Measurements from ENCODE around the gene THSD7B. TPM values are rescaled to one million over a fixed set of nuclear protein-coding genes. Genes with fewer than 3 reads are reported as not detected.

The THSD7B gene
- total RNA-seq, 1 donor from 2014 or later, result 0.19 TPM

DNA sequence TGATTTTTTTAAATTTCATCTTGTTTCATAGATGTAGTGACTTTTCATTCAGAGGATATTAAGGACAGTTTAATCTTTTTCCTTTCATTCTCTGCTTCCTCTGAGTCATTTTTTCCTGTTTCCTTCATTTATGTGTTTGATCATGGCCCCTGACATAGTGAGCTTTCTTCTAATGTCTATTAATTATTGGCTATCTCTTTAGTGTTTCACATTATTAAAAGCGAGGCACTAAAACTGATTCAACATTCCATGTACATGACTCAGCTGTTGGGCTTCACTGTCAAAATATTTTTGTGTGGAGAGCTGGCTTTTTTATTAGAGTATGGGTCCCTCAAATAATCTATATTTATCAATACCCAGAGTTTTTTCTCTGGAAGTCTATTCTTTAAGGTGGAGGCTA is 125.8 kb downstream of the THSD7B start:
- no peaks in the 10 kb centered on the region for H3K36me3 Mint-ChIP-seq (ENCODE audit: low read depth)
- no peak for DNase-seq (ENCODE audit: low read depth, low spot score)
- no peak overlapping the region for H3K4me3 Mint-ChIP-seq
- H3K27me3 Mint-ChIP-seq (ENCODE audit: low read depth), result peaks cover 16% of the 10 kb centered on the region
- TF ChIP-seq, protein P1, sequence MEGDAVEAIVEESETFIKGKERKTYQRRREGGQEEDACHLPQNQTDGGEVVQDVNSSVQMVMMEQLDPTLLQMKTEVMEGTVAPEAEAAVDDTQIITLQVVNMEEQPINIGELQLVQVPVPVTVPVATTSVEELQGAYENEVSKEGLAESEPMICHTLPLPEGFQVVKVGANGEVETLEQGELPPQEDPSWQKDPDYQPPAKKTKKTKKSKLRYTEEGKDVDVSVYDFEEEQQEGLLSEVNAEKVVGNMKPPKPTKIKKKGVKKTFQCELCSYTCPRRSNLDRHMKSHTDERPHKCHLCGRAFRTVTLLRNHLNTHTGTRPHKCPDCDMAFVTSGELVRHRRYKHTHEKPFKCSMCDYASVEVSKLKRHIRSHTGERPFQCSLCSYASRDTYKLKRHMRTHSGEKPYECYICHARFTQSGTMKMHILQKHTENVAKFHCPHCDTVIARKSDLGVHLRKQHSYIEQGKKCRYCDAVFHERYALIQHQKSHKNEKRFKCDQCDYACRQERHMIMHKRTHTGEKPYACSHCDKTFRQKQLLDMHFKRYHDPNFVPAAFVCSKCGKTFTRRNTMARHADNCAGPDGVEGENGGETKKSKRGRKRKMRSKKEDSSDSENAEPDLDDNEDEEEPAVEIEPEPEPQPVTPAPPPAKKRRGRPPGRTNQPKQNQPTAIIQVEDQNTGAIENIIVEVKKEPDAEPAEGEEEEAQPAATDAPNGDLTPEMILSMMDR (conservative IDR thresholded peaks at IDR 0.05), result no peak
- H3K9me3 Mint-ChIP-seq, result peaks cover 7% of the 10 kb centered on the region
- H3K27ac Mint-ChIP-seq (ENCODE audit: unreplicated experiment), result no peak overlapping the region
- no peaks in the 10 kb centered on the region for H3K4me1 Mint-ChIP-seq

DNA sequence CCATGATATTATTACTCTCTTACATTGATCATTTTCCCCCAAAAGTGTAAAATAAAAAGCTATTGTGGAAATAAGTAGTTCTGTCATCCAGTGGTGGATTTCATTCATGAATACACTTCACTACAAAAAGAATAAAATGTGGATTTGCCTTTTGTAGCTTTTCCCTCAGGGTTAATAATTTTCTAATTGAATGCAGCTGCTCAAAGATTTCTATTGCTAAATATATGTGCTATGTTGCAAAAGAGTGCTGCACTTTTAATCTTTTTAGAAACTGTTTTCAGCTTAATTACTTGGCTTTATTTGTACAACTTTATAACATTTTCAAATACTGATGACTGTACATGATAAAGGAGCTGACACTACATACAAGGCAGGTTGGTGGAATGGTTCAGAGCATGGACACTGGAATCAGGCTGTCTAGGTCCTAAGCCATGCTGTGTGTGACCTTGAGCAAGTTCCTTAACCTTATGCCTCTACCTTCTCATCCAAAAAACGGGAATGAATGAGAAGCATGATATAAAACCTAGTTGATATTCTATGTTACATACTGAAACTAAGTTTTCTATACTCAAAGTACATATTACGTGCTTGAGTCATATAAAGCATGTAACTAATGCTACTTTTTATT is 128.8 kb downstream of the THSD7B start:
- TF ChIP-seq, protein P1 (conservative IDR thresholded peaks at IDR 0.05), result no peak
- Mint-ChIP-seq H3K36me3 (ENCODE audit: low read depth) (no peaks in the 10 kb centered on the region), H3K27ac (ENCODE audit: unreplicated experiment) (no peak overlapping the region), H3K4me1 (no peaks in the 10 kb centered on the region), H3K9me3 (peaks cover 8% of the 10 kb centered on the region), H3K27me3 (ENCODE audit: low read depth) (peaks cover 13% of the 10 kb centered on the region), H3K4me3 (no peak overlapping the region)
- no peak for DNase-seq (ENCODE audit: low read depth, low spot score)

DNA sequence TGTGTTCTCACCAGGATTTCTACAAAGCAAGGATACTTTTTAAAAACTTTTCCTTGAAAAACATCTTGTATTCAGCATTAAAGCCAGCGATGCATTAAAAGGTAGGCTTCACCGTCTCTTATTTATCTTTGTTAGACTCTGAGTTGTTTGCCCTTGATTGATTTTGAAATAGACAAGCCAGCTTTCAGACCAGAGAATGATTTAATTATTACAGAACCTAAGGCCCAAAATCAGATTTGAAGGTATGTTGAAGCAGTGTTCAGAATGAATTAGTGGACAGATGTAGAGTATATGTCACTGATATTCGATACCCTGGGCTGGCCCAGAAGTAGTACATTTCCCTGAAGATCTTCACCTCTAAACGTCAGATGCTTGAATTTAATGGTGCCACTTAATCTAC is 136.4 kb downstream of the THSD7B start:
- no peak for DNase-seq (ENCODE audit: low read depth, low spot score)
- no peaks in the 10 kb centered on the region for H3K36me3 Mint-ChIP-seq (ENCODE audit: low read depth)
- no peak overlapping the region for H3K4me3 Mint-ChIP-seq
- H3K4me1 Mint-ChIP-seq, result peaks cover 6% of the 10 kb centered on the region
- TF ChIP-seq, protein P1 (conservative IDR thresholded peaks at IDR 0.05), result no peak
- no peaks in the 10 kb centered on the region for H3K27me3 Mint-ChIP-seq (ENCODE audit: low read depth)
- no peak overlapping the region for H3K27ac Mint-ChIP-seq (ENCODE audit: unreplicated experiment)
- peaks cover 3% of the 10 kb centered on the region for H3K9me3 Mint-ChIP-seq

DNA sequence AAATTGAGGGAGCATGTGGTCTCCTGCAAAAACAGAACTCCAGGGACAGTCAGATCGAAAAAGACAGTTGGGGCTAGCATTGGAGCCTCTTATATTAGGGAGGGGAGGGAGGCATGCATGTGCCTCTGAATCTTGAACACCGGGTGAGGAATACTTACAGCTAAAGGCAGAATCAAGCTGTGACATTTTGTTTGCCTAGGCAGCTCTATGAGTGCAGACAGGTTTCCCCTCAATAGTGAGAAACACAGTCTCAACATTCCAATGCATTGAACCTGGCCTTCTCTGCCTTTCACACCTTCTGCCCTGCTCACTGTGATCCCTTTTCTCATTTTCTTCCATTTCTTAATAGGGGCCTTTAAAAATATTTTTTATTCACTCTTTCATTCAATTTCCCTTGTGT is 140.4 kb downstream of the THSD7B start:
- Mint-ChIP-seq H3K27ac (ENCODE audit: unreplicated experiment) (no peak overlapping the region), H3K9me3 (no peaks in the 10 kb centered on the region), H3K4me3 (no peak overlapping the region), H3K27me3 (ENCODE audit: low read depth) (no peaks in the 10 kb centered on the region), H3K4me1 (peaks cover 6% of the 10 kb centered on the region), H3K36me3 (ENCODE audit: low read depth) (no peaks in the 10 kb centered on the region)
- no peak for DNase-seq (ENCODE audit: low read depth, low spot score)
- TF ChIP-seq, protein P1 (conservative IDR thresholded peaks at IDR 0.05), result no peak

DNA sequence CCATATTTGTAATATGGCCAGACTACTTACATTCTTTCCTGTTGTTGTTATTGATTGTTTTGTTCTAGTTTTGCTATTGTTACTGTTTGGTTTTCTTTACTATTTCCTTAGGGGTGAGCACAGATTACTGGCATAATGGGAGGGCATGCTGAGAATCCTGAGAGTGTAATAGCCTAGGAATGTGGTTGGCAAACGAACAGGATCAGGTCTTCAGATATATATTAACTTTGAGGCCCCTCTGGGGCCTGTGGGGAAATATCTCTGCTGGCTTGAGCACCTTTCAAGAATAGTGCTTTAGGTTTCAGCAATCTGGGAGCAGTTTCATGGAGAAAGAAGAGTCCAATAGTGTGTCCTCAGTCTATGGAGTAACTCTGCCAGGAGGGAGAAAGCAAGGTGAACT is 144.4 kb downstream of the THSD7B start:
- Mint-ChIP-seq H3K27me3 (ENCODE audit: low read depth) (no peaks in the 10 kb centered on the region), H3K4me1 (no peaks in the 10 kb centered on the region), H3K9me3 (peaks cover 10% of the 10 kb centered on the region), H3K27ac (ENCODE audit: unreplicated experiment) (no peak overlapping the region), H3K36me3 (ENCODE audit: low read depth) (no peaks in the 10 kb centered on the region), H3K4me3 (no peak overlapping the region)
- TF ChIP-seq, protein P1 (conservative IDR thresholded peaks at IDR 0.05), result no peak
- no peak for DNase-seq (ENCODE audit: low read depth, low spot score)

Data from neural crest cell (in vitro differentiated cells).